Smooth muscle cell (in vitro differentiated cells): ENCODE measurements around the gene CCDC120. TPM values are rescaled to one million over a fixed set of nuclear protein-coding genes. Genes with fewer than 3 reads are reported as not detected.

Source experiments
- DNase-seq: peaks from one replicate; lab custom pipeline; 2025; ENCODE audit not compliant: unreplicated experiment; lab: John Stamatoyannopoulos, UW
- H2AFZ ChIP-seq: fragments of 200-600 bp; sonication (generic); 2 replicates; pipeline ENCODE4 v1.6.0; 2016; ENCODE audit warnings: antibody characterized with exemption, low read depth, mild to moderate bottlenecking
- H3F3A ChIP-seq: fragments of 200-600 bp; sonication (generic); 2 replicates; pipeline ENCODE4 v1.6.0; 2017; ENCODE audit warnings: antibody characterized with exemption, low read depth
- H3K27ac ChIP-seq: fragments of 200-600 bp; sonication (generic); 2 replicates; pipeline ENCODE4 v1.5.1; 2016; ENCODE audit warnings: low read depth, mild to moderate bottlenecking
- H3K27me3 ChIP-seq: fragments of 200-600 bp; sonication (generic); 2 replicates; pipeline ENCODE4 v1.6.1; 2016; ENCODE audit warnings: low read depth, mild to moderate bottlenecking
- H3K36me3 ChIP-seq: fragments of 200-600 bp; sonication (generic); 2 replicates; pipeline ENCODE4 v1.5.1; 2016; ENCODE audit warnings: low read depth
- H3K4me1 ChIP-seq: fragments of 200-600 bp; sonication (generic); 2 replicates; pipeline ENCODE4 v1.5.1; 2016; ENCODE audit warnings: low read depth
- H3K4me2 ChIP-seq: fragments of 200-600 bp; sonication (generic); 2 replicates; pipeline ENCODE4 v1.6.0; 2016; ENCODE audit warnings: mild to moderate bottlenecking
- H3K4me3 ChIP-seq: fragments of 200-600 bp; sonication (generic); 2 replicates; pipeline ENCODE4 v1.5.1; 2016; ENCODE audit warnings: mild to moderate bottlenecking
- H3K79me2 ChIP-seq: fragments of 200-600 bp; sonication (generic); 2 replicates; pipeline ENCODE4 v1.6.0; 2016; ENCODE audit warnings: low read depth, mild to moderate bottlenecking
- H3K9ac ChIP-seq: fragments of 200-600 bp; sonication (generic); 2 replicates; pipeline ENCODE4 v1.6.0; 2016; ENCODE audit warnings: low read depth
- H3K9me3 ChIP-seq: fragments of 200-600 bp; sonication (generic); replicated peaks from 2 replicates; pipeline ENCODE4 v1.5.1; 2016; ENCODE audit warnings: low read depth
- H4K20me1 ChIP-seq: fragments of 200-600 bp; sonication (generic); 2 replicates; pipeline ENCODE4 v1.6.0; 2016; ENCODE audit warnings: low read depth
- WGBS: methylation state at CpG from one replicate; pipeline ENCODE4 v1.1.7; 2016; ENCODE audit warnings: low lambda C conversion rate; 5-methylcytosine and 5-hydroxymethylcytosine counted together
- polyA plus RNA-seq: library from polyadenylated mRNA; unstranded; fragments of >200 nt; fragmentation: Nextera tagmentation; extraction: Ambion mirVana; gene quantifications from 2 replicates; pipeline ENCODE4 v1.2.1, GENCODE V29; 2016
- total RNA-seq: library from RNA; depleted of rRNA; stranded (reverse); fragments of >200 nt; gene quantifications from 2 replicates; pipeline ENCODE4 v1.2.3, GENCODE V29; 2014
- TF ChIP-seq, protein P1 (sequence below): fragments of 200-600 bp; sonication (generic); IDR thresholded peaks from 2 replicates; pipeline ENCODE4 v1.5.1; 2017; ENCODE audit warnings: borderline replicate concordance, mild to moderate bottlenecking, antibody characterized with exemption; ENCODE audit not compliant: insufficient read depth, poor library complexity, severe bottlenecking

Gene CCDC120
- total and polyA plus RNA-seq, 2 experiments from 2014 or later: 2.0 to 5.4 TPM

DNA sequence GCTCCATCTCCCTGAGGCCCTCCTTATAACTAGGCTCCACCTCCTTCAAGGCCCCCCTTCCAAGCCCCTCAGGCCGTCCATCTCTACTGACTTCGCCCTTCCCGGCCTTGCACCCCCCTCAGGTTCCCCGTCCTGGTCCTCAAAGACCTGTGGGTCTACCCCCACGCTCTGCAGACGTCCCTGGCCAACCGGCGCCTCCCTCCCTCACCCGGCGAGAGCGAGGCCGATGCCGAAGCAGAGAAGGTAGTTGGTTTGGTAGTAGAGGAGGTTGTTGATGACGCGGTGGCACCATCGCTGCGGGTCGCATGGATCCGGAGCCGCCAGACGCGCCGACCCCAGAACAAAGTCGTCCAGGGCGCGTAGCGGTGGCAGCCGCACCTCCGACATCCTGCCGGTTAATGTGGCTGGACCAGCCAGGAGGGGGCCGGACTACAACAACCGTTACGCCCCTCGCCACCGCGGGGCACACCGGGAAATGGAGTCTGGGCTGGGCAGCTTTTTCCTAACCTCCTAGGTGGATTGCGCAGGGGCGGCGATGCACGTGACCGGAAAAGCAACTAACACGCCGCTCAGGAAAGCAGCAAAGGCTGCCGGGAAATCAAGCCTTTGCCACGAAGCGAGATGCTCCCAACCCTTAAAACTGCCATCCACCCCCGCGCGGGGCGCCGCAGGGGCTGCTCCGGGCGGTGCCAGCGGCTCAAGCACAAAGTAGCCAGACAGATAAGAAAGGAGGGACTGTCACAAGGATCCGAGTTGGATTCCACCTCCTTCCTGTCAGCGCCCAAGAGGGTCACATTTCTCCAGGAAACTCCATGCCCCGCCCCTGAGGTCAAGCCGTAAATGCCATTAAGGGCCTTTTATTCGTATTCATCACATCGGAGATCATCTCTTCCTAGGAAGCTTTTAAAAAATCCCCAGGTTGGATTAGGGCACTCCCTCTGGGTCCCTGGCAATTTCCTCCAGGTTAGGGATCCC, 15.1 kb downstream of the CCDC120 start, which contains the start of gene PRAF2:
TSS of gene PRAF2 (minus strand) at position 402 of the 975 bp plus-strand sequence. CDS start at position 387, 15 bp downstream.
- Histone ChIP-seq H4K20me1 (no peaks in the 10 kb centered on the region), H3K4me3 (peak within 1 kb of the TSS; percentile 71), H3K27ac (peak within 1 kb of the TSS; percentile 58), H3K36me3 (no peaks in the 10 kb centered on the region), H3K27me3 (no peaks in the 10 kb centered on the region), H3K9ac (peak within 1 kb of the TSS; percentile 47), H2AFZ (no peak within 1 kb of the TSS), H3K4me1 (no peaks in the 10 kb centered on the region), H3K4me2 (peak within 1 kb of the TSS; percentile 86), H3K79me2 (peaks cover 7% of the 10 kb centered on the region), H3K9me3 (no peaks in the 10 kb centered on the region), H3F3A (no peaks in the 10 kb centered on the region)
- peak; percentile 54 for DNase-seq
- 38% methylated on average over 61 of the region's 61 CpGs for WGBS
- TF ChIP-seq, protein P1, sequence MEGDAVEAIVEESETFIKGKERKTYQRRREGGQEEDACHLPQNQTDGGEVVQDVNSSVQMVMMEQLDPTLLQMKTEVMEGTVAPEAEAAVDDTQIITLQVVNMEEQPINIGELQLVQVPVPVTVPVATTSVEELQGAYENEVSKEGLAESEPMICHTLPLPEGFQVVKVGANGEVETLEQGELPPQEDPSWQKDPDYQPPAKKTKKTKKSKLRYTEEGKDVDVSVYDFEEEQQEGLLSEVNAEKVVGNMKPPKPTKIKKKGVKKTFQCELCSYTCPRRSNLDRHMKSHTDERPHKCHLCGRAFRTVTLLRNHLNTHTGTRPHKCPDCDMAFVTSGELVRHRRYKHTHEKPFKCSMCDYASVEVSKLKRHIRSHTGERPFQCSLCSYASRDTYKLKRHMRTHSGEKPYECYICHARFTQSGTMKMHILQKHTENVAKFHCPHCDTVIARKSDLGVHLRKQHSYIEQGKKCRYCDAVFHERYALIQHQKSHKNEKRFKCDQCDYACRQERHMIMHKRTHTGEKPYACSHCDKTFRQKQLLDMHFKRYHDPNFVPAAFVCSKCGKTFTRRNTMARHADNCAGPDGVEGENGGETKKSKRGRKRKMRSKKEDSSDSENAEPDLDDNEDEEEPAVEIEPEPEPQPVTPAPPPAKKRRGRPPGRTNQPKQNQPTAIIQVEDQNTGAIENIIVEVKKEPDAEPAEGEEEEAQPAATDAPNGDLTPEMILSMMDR: no peak

DNA sequence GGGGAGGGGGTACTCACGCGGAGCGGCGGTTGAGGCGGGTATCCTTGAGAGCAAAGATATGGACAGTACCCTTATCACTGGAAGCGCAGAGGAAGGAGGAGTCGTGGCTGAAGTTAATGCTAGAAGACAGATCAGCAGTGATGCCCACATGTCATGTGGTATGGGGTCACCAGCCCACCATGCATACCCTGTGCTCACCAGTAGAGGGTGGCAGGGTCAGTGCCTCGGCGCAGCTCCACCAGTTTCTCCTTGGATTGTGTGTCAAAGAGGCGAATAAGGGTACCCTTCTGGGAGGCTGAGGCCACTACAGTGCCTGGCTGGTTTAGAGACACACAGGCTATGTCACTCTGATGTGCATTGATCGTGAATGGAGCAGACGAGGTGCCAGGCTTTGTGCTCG, 16.5 kb downstream of the CCDC120 start:
- no peak overlapping the region for H3K4me2 ChIP-seq
- peaks cover 7% of the 10 kb centered on the region for H3K79me2 ChIP-seq
- H3K9ac ChIP-seq: no peak overlapping the region
- TF ChIP-seq, protein P1: no peak
- H3K4me1 ChIP-seq: no peaks in the 10 kb centered on the region
- H3K36me3 ChIP-seq: no peaks in the 10 kb centered on the region
- DNase-seq: no peak
- H3K4me3 ChIP-seq: no peak overlapping the region
- no peak overlapping the region for H2AFZ ChIP-seq
- no peaks in the 10 kb centered on the region for H3K27me3 ChIP-seq
- no peak overlapping the region for H3K27ac ChIP-seq
- H4K20me1 ChIP-seq: no peaks in the 10 kb centered on the region
- no peaks in the 10 kb centered on the region for H3K9me3 ChIP-seq
- H3F3A ChIP-seq: no peaks in the 10 kb centered on the region
- WGBS: 94% methylated on average over 13 of the region's 13 CpGs

DNA sequence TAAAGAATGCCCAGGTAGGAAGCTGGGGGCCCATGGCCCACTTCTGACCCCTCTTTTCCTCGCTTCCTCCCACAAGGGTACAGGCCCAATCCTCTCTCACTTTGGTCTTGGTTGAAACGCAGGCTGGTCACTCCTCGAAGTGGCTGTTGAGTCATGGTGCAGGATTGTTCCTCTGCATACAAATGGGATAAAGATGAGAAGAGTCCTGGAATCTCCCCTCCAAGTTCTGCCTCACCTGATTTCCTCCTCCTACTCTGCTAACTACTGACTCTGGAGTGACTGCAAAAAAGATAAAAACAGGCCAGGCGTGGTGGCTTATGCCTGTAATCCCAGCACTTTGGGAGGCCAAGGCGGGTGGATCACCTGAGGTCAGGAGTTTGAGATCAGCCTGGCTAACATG, 19.1 kb downstream of the CCDC120 start:
- Histone ChIP-seq H3K27ac (no peak overlapping the region), H4K20me1 (no peaks in the 10 kb centered on the region), H3K4me2 (no peak overlapping the region), H3K9ac (no peak overlapping the region), H3K27me3 (no peaks in the 10 kb centered on the region), H3K79me2 (peaks cover 4% of the 10 kb centered on the region), H3K4me3 (no peak overlapping the region), H3K4me1 (no peaks in the 10 kb centered on the region), H3F3A (no peaks in the 10 kb centered on the region), H3K36me3 (no peaks in the 10 kb centered on the region), H2AFZ (no peak overlapping the region), H3K9me3 (no peaks in the 10 kb centered on the region)
- TF ChIP-seq, protein P1: no peak
- 81% methylated on average over 5 of the region's 5 CpGs for WGBS
- DNase-seq: no peak
